Fibroblast of skin of scalp (primary cell): ENCODE measurements around the gene DHX35. TPM values are rescaled to one million over a fixed set of nuclear protein-coding genes. Genes with fewer than 3 reads are reported as not detected.

Source experiments
- DNase-seq: peaks from one replicate; pipeline ENCODE4 v3.0.0-alpha.2; 2013
- polyA plus RNA-seq, 2 experiments: library from polyadenylated mRNA; unstranded; fragments of 120-200 nt; gene quantifications; one replicate each; pipeline ENCODE4 v1.2.1, GENCODE V29; 2013; ENCODE audit not compliant: insufficient read length in 2 of 2

The DHX35 gene
- polyA plus RNA-seq (2013, experiment 1 of 2; ENCODE audit: insufficient read length): 7.3 TPM
- 7.6 TPM for polyA plus RNA-seq (2013, experiment 2 of 2; ENCODE audit: insufficient read length)

DNA sequence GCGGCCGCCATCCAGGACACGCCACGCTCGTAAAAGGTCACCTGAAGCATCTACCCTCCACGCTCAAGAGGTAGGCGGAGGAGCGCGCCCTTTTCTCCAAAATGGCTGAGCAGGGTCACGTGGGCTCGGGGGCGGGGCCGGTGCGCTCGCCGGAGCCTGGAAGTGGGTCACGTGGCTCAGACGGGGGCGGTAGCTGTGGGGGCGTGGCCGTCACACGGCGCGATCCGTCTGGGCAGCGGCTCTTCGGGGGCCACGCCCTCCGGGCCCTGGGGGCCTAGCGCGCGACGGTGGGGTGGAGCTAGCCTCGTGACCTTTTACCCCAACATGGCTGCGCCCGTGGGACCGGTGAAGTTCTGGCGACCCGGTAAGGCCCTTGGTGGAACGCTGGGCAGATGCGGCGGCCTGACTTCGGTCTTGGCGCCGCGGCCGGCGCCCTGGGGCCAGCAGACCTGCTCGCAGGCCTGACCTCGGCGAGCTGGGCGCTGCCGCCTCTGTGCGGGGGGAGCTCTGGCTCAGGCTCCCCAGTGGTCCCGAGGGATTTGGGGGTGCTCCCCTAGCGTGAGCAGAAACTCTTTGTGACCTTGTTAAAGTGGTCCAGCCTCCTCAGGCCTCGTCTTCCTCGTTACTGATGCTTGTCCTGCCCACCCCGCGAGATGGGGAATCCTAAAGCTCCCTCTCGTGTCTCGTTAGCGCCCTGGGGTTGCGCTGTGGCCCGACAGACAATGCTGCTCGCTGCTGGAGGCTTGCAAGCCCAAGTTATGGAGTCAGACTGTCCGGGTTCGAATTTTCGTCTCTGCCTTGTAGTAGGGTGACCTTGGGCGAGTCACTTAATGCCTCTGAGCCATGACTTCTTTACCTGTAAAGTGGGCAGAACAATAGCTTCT, at the start of gene DHX35:
TSS of gene DHX35 (plus strand) at position 301 of the 884 bp plus-strand sequence. CDS start at position 325, 24 bp downstream.
- peak; percentile 97 for DNase-seq

DNA sequence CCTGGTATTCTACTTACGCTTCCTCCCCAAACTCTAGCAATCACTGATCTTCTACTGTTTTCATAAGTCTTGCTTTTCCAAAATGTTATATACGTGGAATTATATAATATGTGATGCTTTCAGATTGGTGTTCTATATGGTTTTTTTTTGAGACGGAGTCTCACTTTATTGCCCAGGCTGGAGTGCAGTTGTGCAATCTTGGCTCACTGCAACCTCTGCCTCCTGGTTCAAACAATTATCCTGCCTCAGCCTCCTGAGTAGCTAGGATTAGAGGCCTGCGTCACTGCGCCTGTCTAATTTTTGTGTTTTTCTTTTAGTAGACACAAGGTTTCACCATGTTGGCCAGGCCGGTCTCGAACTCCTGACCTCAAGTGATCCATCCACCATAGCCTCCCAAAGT, 46.8 kb upstream of the DHX35 start:
- no peak for DNase-seq

GRCh38 chr20:38917657-38918056, 44.5 kb upstream of the DHX35 start:
- no peak for DNase-seq

DNA sequence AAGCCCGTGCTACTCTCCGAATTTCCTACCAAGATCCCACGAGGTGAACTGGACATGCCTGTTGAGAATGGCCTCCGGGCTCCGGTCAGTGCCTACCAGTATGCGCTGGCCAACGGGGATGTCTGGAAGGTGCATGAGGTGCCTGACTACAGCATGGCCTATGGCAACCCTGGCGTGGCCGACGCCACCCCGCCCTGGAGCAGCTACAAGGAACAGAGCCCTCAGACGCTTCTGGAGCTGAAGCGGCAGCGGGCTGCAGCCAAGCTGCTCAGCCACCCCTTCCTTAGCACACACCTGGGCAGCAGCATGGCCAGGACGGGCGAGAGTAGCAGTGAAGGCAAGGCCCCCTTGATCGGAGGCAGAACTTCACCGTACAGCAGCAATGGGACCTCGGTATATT, 44.0 kb upstream of the DHX35 start:
- DNase-seq: no peak

GRCh38 chr20:38919683-38920082, 42.5 kb upstream of the DHX35 start:
- DNase-seq: no peak

DNA sequence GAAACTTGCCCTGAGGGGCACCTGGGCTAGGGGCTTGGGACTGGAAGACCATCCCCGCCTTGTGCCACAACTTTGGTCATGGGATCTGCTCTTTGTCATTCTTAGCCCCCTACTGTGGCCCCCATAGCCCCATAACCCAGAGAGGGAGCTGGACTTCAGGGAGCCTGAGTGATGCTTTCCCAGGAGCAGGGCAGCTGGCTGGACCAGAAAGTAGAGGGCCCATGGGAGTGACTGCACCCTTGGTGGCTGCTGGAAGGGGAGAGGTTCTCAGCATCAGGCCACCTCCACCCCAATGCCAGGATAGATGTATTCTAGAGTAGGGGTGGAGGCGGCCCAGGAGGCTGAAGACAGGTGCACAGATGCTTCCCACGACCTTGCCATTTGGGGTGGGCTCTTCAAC, 41.7 kb upstream of the DHX35 start:
- no peak for DNase-seq

- no peak for DNase-seq
Measured at GRCh38 chr20:38920851-38921250, 41.3 kb upstream of the DHX35 start.

GRCh38 chr20:38924718-38925117, 37.4 kb upstream of the DHX35 start:
- no peak for DNase-seq

DNA sequence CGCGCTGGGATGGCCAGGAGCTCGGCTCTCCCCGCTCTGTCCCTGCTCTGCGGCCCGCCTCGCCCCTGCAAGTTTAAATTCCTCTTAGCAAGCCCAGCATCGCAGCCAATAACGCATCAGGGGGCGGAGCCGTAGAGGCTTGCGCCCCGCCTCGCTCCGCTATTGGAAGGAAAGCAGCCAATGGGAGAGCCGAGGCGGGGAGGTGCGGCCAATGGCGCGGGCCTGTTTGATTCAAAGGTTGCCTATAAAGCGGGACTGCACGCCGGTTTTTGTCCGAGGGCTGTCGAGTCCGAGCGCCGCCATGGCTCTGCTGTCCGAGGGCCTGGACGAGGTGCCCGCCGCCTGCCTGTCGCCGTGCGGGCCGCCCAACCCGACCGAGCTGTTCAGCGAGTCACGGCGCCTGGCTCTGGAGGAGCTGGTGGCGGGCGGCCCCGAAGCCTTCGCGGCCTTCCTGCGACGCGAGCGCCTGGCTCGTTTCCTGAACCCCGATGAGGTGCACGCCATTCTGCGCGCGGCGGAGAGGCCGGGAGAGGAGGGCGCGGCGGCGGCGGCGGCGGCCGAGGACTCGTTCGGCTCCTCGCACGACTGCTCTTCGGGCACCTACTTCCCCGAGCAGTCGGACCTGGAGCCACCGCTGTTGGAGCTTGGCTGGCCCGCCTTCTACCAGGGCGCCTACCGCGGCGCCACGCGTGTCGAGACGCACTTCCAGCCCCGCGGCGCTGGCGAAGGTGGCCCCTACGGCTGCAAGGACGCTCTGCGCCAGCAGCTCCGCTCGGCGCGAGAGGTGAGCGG, 35.8 kb upstream of the DHX35 start, which contains the start of gene FAM83D:
TSS of gene FAM83D (plus strand) at position 276 of the 792 bp plus-strand sequence. CDS start at position 302, 26 bp downstream.
- peak; percentile 98 for DNase-seq

- DNase-seq: peak; percentile 14
Measured at GRCh38 chr20:38926934-38927616, 35.1 kb upstream of the DHX35 start.

GRCh38 chr20:38927902-38928578, 34.1 kb upstream of the DHX35 start:
- DNase-seq: no peak

DNA sequence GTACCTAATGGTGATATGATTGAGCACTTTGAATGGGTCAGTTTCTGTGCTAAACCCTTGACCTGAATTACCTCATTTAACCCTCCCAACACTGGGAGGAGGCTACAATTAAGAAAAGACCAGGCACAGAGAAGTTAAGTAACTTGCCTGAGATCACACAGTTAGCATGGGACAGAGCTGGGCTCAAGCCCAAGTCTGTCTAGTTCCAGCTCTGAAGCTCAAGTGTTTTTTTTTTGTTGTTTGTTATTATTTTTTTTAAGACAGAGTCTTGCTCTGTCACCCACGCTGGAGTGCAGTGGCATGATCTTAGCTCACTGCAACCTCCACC, 31.9 kb upstream of the DHX35 start:
- DNase-seq: no peak

DNA sequence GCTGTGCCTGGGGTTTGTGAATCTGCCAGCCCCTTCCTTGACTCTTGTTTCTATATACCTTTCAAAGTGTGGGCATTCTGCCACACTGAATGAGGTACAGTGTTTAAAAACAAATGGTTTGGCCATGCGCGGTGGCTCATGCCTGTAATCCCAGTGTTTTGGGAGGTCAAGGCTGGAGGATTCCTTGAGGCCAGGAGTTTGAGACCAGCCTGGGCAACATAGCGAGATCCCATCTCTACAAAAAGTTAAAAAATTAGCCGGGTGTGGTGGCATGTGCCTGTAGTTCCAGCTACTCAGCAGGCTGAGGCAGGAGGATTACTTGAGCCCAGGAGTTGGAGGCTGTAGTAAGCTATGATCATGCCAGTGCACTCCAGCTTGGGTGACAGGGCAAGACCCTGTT, 30.2 kb upstream of the DHX35 start:
- DNase-seq: no peak

DNA sequence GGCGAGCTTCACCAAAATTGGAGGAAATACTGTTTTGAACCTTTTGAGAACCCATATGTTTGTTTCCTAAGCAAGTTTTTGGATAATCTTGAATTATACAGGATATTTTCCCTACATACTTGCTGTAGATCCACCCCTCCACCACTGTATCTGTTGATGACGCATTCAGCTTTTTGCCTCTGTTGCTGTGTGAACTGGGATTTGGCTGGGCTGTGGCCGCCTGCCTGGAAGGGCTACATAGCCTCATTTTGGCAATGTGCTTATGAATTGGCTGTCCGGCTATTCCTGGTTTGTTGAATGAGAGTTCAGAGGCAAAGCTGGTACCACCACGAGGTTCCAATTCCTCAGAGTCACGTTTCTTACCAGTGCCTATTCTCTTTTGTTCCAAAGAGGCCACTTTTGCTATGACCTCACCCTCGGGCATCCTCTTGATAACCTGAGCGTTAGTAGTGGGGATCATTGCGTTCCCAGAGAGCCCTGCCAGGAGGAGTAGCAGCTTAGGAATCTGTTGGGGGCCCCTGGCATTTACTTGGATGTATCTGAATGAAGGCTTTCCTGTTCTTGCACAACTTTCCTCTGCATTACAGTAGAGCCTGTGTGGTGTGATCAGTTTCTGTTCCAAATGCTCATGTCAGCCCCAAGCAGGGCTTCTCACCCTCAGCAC, 29.6 kb upstream of the DHX35 start:
- DNase-seq: peak; percentile 28

GRCh38 chr20:38934530-38934929, 27.6 kb upstream of the DHX35 start:
- DNase-seq: no peak

DNA sequence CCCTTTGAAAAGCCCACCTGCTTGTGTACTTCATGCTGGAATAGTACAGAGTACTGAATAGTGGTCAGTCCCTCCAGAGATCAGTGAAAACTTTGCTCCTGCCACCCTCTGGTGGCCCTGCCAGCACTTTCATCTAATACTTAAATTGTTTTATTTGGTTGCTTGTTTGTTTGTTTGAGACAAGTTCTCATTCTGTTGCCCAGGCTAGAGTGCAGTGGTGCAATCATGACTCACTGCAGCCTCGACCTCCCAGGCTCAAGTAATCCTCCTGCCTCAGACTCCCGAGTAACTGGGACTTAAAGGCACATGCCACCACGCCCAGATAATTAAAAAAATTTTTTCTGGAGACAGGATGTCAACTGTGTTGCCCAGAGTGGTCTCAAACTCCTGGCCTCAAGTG, 26.9 kb upstream of the DHX35 start:
- peak; percentile 7 for DNase-seq

- DNase-seq: no peak
Measured at GRCh38 chr20:38935967-38936407, 26.2 kb upstream of the DHX35 start.

DNA sequence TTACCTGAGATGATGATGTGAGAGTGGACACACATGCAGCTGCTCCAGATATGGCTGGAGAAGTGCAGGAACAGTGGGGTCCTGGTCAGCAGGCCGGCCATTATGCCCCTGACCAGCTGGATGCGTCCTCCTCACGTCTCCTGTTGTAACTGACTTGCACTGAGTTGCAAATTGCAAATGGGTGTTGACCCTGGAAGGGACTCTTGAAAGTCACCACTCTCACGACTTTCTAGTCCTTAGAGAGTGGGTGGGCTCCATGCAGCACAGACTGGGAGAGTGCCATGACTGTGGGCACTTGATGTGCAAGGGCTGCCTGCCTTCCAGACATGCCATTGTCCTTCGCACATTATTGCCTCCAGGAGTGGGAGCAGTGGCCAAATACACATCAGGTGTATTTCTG, 25.1 kb upstream of the DHX35 start:
- no peak for DNase-seq

DNA sequence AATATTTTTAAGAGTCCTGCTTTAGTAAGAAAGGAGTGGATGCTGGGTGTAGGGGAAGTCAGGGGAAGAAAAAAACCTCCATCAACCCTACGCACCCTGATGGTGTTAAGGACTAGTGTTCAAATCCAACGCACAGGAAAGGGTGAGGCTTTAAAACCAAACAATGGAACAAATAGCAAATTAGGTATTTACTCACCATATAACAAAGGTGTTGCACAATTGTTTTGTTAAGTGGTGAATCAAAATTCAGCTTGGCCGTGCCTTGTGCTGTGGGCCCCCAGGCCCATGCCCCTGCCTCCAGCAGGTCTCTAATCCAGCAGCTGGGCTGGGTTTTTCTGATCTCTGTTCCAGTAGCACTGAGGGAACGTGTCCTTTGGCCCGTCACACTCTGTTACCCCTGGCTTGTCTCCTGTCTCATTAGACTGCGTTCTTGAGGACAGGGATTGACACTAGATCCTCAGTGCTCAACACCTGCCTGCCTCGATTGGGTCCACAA, 24.1 kb upstream of the DHX35 start:
- DNase-seq: no peak

DNA sequence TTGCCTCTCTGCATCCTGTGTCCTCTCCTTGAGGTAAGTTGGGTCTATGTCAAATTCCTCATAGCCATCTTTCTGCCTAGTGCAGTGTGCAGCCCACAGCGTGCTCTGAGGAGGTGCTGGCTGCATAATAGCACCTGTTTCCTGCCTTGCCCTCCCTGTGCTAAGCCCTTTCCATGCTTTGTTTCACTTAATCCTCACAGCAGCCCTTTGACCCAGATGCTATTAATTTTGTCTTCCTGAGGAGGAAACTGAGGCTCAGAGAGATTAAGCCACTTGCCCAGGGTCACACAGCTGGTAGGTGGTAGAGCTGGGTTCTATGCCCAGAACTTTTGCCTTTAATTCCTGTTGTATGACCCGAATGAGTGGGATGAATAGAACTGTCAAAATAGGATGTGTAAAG, 22.5 kb upstream of the DHX35 start:
- no peak for DNase-seq

DNA sequence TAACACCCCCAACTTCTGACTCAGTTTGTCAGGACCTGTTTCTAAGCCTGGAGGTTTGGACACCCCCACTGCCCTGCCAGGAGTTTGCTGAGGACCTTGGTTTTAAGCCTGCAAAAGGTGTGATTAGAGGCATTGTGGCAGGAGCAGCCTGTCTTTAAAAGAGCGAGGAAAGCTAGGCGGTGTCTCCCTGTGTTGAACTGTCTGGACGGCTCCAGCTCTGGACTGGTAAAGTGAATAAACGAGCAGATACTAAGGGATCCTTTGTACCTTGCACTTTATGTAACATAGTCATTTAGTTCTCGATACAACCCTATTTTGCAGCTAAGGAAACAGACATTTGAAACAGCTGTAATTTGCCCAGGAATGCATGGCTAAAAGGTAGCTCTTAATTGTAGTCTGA, 21.5 kb upstream of the DHX35 start:
- no peak for DNase-seq
